Stimulated activated CD4-positive, alpha-beta T cell treated with anti-CD3 and anti-CD28 coated beads, Interleukin-2, amount 100 ng/mL, for 48 hours (primary cell): ENCODE data around the gene SLC25A19.

Experiments
- DNase-seq, 2 donors: peaks; one replicate each; pipeline ENCODE4 v3.0.0-alpha.2; 2020

SLC25A19 gene

GRCh38 chr17:75239778-75240393 lies 49.3 kb downstream of the SLC25A19 start:
- DNase-seq = no peak

DNA sequence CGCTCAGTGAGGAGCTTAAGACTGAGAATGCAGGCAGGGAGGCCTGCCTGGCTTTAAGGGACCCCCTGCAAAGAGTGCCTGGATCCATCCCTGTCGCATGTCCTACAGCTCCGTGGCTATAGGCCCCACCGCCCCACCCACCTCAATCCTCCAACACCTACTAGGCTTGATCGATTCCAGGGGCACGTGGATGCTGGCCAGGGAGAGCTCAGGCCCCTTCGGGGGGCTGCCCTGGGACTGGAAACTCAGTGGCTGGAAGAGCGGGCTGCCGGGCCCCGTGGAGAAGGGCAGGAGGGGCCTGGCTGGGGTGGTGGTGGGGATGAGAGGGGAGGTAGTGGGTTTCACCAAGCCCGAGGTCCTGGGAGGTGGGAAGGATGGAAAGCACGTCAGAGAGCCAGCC lies 50.0 kb downstream of the SLC25A19 start:
- DNase-seq = no peak

DNA sequence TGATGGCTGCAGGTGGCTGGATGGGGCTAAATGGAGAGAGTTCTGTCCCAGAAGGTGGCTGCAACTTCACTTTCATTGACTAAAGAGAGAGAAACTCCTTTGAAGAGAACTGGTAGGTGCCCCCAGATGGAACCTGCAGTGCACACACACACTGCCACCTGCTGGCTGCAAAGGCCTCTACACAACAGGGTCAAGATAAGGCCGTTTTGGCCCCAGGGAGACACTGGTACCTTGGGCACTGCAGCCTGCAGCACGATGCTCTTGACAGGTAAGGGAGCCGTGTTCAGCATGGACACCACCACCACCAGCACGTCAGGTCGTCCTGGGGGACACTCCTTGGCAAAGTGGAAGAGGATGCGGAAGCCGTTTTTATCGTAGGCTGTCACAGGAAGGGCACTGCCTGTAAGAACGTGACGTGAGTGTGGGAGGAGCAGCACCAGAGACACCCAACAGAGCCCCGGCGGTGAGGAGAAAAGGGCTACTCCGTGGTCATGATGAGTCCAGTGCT lies 50.5 kb downstream of the SLC25A19 start:
- DNase-seq = peak; percentile 55 to 57

- no peak for DNase-seq
Measured at GRCh38 chr17:75238020-75238580, 51.1 kb downstream of the SLC25A19 start.

DNA sequence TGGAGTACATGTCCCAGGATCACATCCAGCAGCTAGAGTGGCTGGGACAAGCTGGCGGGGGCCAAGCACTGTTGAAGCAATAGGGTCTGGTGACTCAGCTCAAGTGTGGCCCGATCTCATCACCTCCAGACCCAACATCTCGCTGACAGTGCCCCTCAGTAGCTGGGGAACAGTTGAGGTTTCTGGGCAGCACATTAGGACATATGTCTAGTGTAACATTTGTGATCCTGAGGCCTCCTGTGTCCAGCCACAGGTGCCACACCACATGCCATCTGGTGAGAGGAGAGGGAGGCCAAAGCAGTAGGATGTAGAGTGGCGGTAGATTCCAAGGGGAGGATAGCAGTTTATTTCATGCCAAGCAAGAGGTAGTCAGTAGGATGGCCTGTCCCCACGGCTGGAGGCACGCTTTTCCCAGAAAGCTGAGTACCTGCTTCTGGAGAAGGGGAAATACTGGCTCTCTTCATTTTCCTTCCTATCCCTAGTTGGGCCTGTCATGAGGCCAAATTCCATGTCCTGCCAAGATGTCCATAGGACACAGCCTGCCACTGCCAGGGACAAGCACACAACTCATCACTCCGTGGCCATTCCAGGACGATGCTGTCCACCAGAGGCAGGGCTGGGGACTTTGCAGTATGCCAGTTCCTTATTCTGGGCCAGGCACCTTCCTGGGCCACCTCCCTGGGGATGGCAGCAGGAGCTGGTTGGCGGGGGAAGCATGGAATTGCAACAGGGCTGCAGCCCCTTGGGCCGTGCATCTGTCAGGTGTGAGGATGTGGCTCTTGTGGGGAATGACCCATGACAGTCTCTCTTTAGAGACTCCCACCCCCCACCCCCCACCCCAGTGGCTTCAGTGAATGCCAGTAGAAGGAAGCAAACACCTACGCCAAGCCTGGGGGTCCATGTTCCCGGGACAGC lies 51.9 kb downstream of the SLC25A19 start:
- DNase-seq = no peak

GRCh38 chr17:75232786-75233185 lies 56.4 kb downstream of the SLC25A19 start:
- DNase-seq = no peak

- no peak for DNase-seq
Measured at GRCh38 chr17:75231741-75232464, 57.3 kb downstream of the SLC25A19 start.

DNA sequence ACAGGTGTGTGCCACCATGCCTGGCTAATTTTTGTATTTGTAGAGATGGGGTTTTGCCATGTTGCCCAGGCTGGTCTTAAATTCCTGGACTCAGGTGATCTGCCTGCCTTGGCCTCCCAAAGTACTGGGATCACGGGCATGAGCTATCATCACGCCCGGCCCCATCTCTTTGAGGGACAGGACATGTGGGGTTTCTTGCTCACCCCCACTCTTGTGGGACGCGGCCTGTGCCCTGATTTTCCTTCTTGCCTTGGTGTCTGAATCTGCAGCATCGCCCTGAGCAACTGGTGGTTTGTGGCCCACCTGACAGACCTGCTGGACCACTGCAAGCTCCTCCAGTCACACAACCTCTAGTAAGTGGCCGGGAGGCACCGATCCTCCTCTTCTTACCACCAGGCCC lies 58.2 kb downstream of the SLC25A19 start:
- no peak for DNase-seq

- DNase-seq = no peak
Measured at GRCh38 chr17:75228847-75229246, 60.4 kb downstream of the SLC25A19 start.

- no peak for DNase-seq
Measured at GRCh38 chr17:75228305-75228704, 60.9 kb downstream of the SLC25A19 start.

- no peak for DNase-seq
Measured at GRCh38 chr17:75227729-75228128, 61.5 kb downstream of the SLC25A19 start.

DNA sequence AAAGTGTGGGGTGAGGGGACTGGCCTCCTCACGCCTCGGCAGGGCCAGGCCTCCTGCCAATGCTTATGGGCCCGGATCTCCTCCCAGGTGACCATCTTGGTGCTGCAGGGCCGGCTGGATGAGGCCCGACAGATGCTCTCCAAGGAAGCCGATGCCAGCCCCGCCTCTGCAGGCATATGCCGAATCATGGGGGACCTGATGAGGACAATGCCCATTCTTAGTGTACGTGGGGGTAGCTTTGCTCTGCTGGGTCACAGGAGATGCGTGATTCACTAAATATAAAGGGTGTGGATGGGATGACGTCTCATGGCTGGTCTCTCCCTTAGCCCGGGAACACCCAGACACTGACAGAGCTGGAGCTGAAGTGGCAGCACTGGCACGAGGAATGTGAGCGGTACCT lies 64.2 kb downstream of the SLC25A19 start:
- DNase-seq = no peak
